Measurements from ENCODE around the gene SPNS1. TPM values are rescaled to one million over a fixed set of nuclear protein-coding genes. Genes with fewer than 3 reads are reported as not detected.

SPNS1 gene
- total and polyA plus RNA-seq, 2 donors = 11.7 to 75.1 TPM

DNA sequence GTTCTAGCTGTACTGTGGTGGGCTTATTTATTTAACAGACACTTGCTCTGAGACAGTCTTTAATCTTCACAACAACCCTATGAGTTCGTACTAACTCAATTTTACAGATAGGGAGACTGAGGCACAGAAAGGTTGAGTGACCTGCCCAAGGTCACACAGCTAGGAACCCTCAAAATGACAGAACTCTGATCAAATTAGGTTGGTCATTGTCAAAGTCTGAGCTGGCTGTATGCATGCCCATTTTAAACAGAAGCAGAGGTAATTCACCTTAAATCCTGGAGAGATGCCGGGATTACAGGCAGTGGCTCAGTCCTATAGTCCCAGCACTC is 35.2 kb downstream of the SPNS1 start:
- Histone ChIP-seq H3K27ac (ENCODE audit: low read depth in 1 of 2, low read length in 1 of 2) (peak overlapping the region; percentile 93), H3K9me3 (ENCODE audit: control insufficient read depth in 2 of 2, insufficient read depth in 1 of 2, low read length in 1 of 2) (peaks cover 0 to 14% of the 10 kb centered on the region in 2 donors), H3K4me1 (ENCODE audit: control insufficient read depth in 2 of 2, insufficient read depth in 2 of 2, low read length in 2 of 2) (peaks cover 45 to 74% of the 10 kb centered on the region in 2 donors), H3K4me3 (ENCODE audit: low read length in 2 of 2) (no peak overlapping the region), H3K36me3 (ENCODE audit: control insufficient read depth in 2 of 2, insufficient read depth in 2 of 2, low read length in 1 of 2) (no peaks in the 10 kb centered on the region), H3K27me3 (ENCODE audit: control insufficient read depth in 2 of 2, insufficient read depth in 1 of 2, low read length in 1 of 2) (no peaks in the 10 kb centered on the region)
- 86% methylated on average over 2 of the region's 2 CpGs for WGBS
- DNase-seq (ENCODE audit: low read depth in 6 of 9, low spot score in 9 of 9) = no peak

DNA sequence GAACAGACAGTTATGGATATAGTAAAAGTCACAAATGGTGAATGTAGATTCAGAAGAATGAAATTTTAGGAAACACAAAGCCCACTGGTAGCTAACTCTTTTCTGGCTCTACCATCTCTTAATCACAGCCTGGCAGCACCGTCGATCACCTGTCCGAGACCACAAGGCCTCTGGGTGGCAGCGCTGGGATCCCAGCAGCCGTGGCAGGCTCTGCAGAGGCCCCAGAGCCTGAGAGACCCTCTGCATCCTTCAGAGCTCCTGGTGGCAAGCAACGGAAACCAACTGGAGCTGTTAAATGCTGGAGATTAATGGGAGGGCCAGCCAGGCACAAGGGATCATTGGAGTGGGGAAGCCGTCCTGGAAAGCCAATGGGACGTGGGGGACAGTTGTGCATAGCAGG is 36.5 kb downstream of the SPNS1 start:
- no peak overlapping the region for H3K4me3 ChIP-seq (ENCODE audit: low read length in 2 of 2)
- H3K9me3 ChIP-seq (ENCODE audit: control insufficient read depth in 2 of 2, insufficient read depth in 1 of 2, low read length in 1 of 2) = peaks cover 0 to 15% of the 10 kb centered on the region in 2 donors
- no peaks in the 10 kb centered on the region for H3K27me3 ChIP-seq (ENCODE audit: control insufficient read depth in 2 of 2, insufficient read depth in 1 of 2, low read length in 1 of 2)
- peak overlapping the region; percentile 69 to 97 for H3K27ac ChIP-seq (ENCODE audit: low read depth in 1 of 2, low read length in 1 of 2)
- no peaks in the 10 kb centered on the region for H3K36me3 ChIP-seq (ENCODE audit: control insufficient read depth in 2 of 2, insufficient read depth in 2 of 2, low read length in 1 of 2)
- peaks cover 45 to 74% of the 10 kb centered on the region in 2 donors for H3K4me1 ChIP-seq (ENCODE audit: control insufficient read depth in 2 of 2, insufficient read depth in 2 of 2, low read length in 2 of 2)
- DNase-seq (ENCODE audit: low read depth in 6 of 9, low spot score in 9 of 9) = peak in 1 of 9 donors; percentile 45
- WGBS = 59% methylated on average over 8 of the region's 8 CpGs

DNA sequence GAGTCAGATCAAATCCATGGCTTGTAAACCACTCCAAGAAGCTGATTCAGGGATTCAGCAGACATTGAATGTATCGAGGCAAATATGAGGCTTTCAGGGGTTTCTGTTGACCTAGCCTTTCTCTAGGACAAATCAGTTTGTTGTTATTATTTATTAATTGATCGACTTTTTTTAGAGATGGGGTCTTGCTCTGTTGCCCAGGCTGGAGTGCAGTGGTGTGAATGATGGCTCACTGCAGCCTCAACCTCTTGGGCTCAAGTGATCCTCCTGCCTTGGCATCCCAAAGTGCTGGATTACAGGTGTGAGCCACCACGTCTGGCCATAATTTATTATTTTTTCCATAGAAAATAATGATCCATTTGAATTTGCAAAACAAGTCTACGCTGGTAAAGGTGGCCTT is 37.3 kb downstream of the SPNS1 start:
- peak overlapping the region; percentile 89 to 97 for H3K27ac ChIP-seq (ENCODE audit: low read depth in 1 of 2, low read length in 1 of 2)
- WGBS = 99% methylated on average over 4 of the region's 4 CpGs
- no peaks in the 10 kb centered on the region for H3K27me3 ChIP-seq (ENCODE audit: control insufficient read depth in 2 of 2, insufficient read depth in 1 of 2, low read length in 1 of 2)
- DNase-seq (ENCODE audit: low read depth in 6 of 9, low spot score in 9 of 9) = no peak
- no peak overlapping the region for H3K4me3 ChIP-seq (ENCODE audit: low read length in 2 of 2)
- H3K4me1 ChIP-seq (ENCODE audit: control insufficient read depth in 2 of 2, insufficient read depth in 2 of 2, low read length in 2 of 2) = peaks cover 45 to 74% of the 10 kb centered on the region in 2 donors
- H3K36me3 ChIP-seq (ENCODE audit: control insufficient read depth in 2 of 2, insufficient read depth in 2 of 2, low read length in 1 of 2) = no peaks in the 10 kb centered on the region
- H3K9me3 ChIP-seq (ENCODE audit: control insufficient read depth in 2 of 2, insufficient read depth in 1 of 2, low read length in 1 of 2) = peaks cover 0 to 15% of the 10 kb centered on the region in 2 donors

- Histone ChIP-seq H3K9me3 (ENCODE audit: control insufficient read depth in 2 of 2, insufficient read depth in 1 of 2, low read length in 1 of 2) (peaks cover 0 to 15% of the 10 kb centered on the region in 2 donors), H3K27ac (ENCODE audit: low read depth in 1 of 2, low read length in 1 of 2) (peak overlapping the region; percentile 90 to 97), H3K36me3 (ENCODE audit: control insufficient read depth in 2 of 2, insufficient read depth in 2 of 2, low read length in 1 of 2) (no peaks in the 10 kb centered on the region), H3K4me3 (ENCODE audit: low read length in 2 of 2) (no peak overlapping the region), H3K4me1 (ENCODE audit: control insufficient read depth in 2 of 2, insufficient read depth in 2 of 2, low read length in 2 of 2) (peaks cover 41 to 68% of the 10 kb centered on the region in 2 donors), H3K27me3 (ENCODE audit: control insufficient read depth in 2 of 2, insufficient read depth in 1 of 2, low read length in 1 of 2) (no peaks in the 10 kb centered on the region)
- DNase-seq (ENCODE audit: low read depth in 6 of 9, low spot score in 9 of 9) = peak in 6 of 9 donors; percentile 59 to 81 (median 62)
- 34% methylated on average over 9 of the region's 9 CpGs for WGBS
These were observed 38.5 kb downstream of the SPNS1 start for GRCh38 chr16:29012913-29013553.

DNA sequence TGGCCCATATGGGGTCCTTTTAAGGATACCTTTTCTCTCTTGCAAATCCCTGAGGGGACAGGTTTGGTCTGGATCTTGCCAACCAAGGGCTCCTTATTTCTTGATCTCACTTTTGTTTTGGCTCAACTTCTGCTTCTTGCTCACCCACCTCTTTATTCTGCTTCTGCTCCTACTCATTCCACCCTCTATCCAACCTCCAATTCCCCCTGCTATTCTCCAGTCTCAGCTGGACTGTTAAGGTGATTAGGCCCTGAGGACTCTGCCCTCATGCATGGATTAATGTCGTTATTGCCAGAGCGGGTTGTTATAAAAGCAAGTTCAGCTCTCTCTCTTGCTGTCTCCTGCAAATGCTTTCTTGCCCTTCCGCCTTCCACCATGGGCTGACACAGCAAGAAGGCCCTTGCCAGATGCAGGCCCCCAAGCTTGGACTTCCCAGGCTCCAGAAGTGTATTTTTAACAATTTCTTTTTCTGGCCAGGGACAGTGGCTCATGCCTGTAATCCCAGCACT is 40.0 kb downstream of the SPNS1 start:
- H3K36me3 ChIP-seq (ENCODE audit: control insufficient read depth in 2 of 2, insufficient read depth in 2 of 2, low read length in 1 of 2) = no peaks in the 10 kb centered on the region
- WGBS = 98% methylated on average over 3 of the region's 3 CpGs
- peak overlapping the region; percentile 49 to 62 for H3K27ac ChIP-seq (ENCODE audit: low read depth in 1 of 2, low read length in 1 of 2)
- DNase-seq (ENCODE audit: low read depth in 6 of 9, low spot score in 9 of 9) = no peak
- H3K4me3 ChIP-seq (ENCODE audit: low read length in 2 of 2) = no peak overlapping the region
- peaks cover 0 to 15% of the 10 kb centered on the region in 2 donors for H3K9me3 ChIP-seq (ENCODE audit: control insufficient read depth in 2 of 2, insufficient read depth in 1 of 2, low read length in 1 of 2)
- H3K27me3 ChIP-seq (ENCODE audit: control insufficient read depth in 2 of 2, insufficient read depth in 1 of 2, low read length in 1 of 2) = no peaks in the 10 kb centered on the region
- H3K4me1 ChIP-seq (ENCODE audit: control insufficient read depth in 2 of 2, insufficient read depth in 2 of 2, low read length in 2 of 2) = peaks cover 28 to 54% of the 10 kb centered on the region in 2 donors

DNA sequence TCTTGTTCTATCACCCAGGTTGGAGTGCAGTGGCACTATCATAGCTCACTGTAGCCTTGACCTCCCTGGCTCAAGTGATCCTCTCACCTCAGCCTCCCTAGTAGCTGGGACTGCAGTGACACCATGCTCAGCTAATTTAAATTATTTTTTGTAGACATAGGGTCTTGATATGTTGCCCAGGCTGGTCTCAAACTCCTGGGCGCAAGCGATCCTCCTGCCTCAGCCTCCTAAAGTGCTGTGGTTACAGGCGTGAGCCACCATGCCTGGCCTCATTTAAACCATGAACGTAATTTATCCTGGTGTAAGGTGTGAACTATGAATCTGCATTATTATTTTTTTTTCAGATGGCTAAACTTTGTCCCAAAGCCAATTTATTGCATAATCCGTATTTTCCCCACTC is 47.6 kb downstream of the SPNS1 start:
- no peak for DNase-seq (ENCODE audit: low read depth in 6 of 9, low spot score in 9 of 9)
- Histone ChIP-seq H3K27me3 (ENCODE audit: control insufficient read depth in 2 of 2, insufficient read depth in 1 of 2, low read length in 1 of 2) (no peaks in the 10 kb centered on the region), H3K27ac (ENCODE audit: low read depth in 1 of 2, low read length in 1 of 2) (peak overlapping the region in 1 of 2 donors; percentile 98), H3K36me3 (ENCODE audit: control insufficient read depth in 2 of 2, insufficient read depth in 2 of 2, low read length in 1 of 2) (no peaks in the 10 kb centered on the region), H3K4me3 (ENCODE audit: low read length in 2 of 2) (no peak overlapping the region), H3K9me3 (ENCODE audit: control insufficient read depth in 2 of 2, insufficient read depth in 1 of 2, low read length in 1 of 2) (peaks cover 0 to 4% of the 10 kb centered on the region in 2 donors), H3K4me1 (ENCODE audit: control insufficient read depth in 2 of 2, insufficient read depth in 2 of 2, low read length in 2 of 2) (peaks cover 30 to 74% of the 10 kb centered on the region in 2 donors)
- WGBS = 95% methylated on average over 5 of the region's 5 CpGs

DNA sequence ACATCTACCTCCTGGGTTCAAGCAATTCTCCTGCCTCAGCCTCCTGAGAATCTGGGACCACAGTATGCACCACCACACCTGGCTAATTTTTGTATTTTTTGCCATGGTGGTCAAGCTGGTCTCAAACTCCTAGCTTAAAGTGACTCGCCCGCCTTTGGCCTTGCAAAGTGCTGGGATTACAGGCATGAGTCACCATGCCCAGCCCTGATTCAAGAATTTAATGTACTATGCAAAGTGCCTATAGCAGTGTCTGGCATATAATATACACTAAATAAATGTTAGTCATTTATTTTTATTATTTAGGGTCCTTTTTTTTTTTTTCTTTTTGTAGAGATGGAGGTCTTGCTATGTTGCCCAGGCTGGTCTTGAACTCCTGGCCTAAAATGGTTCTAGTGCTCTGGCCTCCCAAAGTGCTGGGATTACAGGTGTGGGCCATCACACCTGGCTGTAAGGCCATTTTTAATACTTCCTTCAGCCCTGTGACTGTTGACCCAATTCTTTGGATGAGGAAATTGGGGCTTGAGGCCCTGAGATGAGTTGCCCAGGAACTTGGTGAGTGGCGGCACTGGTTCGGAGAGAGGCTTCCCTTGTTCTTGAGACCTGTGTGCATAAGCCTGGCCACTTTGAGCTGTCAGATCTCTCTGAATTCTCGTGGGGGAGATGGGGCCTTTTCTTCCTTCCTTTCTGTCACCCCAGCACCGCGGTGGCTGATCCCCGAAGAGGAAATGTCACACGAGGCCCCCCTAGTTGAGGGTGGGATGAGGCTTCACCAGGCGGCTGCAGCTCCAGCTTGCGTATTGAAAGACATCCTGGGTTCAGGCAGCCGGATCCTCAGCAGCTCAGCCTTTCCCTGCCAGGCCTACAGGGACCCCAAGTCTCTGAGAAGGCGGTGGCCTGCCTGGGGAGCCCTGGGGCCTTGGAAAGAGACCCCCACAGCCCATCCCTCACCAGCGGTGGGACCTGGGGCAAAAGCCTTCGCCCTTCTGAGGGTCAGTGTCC is 49.0 kb downstream of the SPNS1 start:
- H3K9me3 ChIP-seq (ENCODE audit: control insufficient read depth in 2 of 2, insufficient read depth in 1 of 2, low read length in 1 of 2) = peaks cover 0 to 6% of the 10 kb centered on the region in 2 donors
- peak in 6 of 9 donors; percentile 51 to 83 (median 62) for DNase-seq (ENCODE audit: low read depth in 6 of 9, low spot score in 9 of 9)
- peak overlapping the region; percentile 41 to 48 for H3K4me3 ChIP-seq (ENCODE audit: low read length in 2 of 2)
- H3K27me3 ChIP-seq (ENCODE audit: control insufficient read depth in 2 of 2, insufficient read depth in 1 of 2, low read length in 1 of 2) = no peaks in the 10 kb centered on the region
- no peaks in the 10 kb centered on the region for H3K36me3 ChIP-seq (ENCODE audit: control insufficient read depth in 2 of 2, insufficient read depth in 2 of 2, low read length in 1 of 2)
- WGBS = 32% methylated on average over 15 of the region's 15 CpGs
- peaks cover 38 to 84% of the 10 kb centered on the region in 2 donors for H3K4me1 ChIP-seq (ENCODE audit: control insufficient read depth in 2 of 2, insufficient read depth in 2 of 2, low read length in 2 of 2)
- peak overlapping the region; percentile 98 to 99 for H3K27ac ChIP-seq (ENCODE audit: low read depth in 1 of 2, low read length in 1 of 2)

- WGBS = 8% methylated on average over 5 of the region's 5 CpGs
- Histone ChIP-seq H3K4me1 (ENCODE audit: control insufficient read depth in 2 of 2, insufficient read depth in 2 of 2, low read length in 2 of 2) (peaks cover 45 to 91% of the 10 kb centered on the region in 2 donors), H3K4me3 (ENCODE audit: low read length in 2 of 2) (peak overlapping the region; percentile 41 to 48), H3K27ac (ENCODE audit: low read depth in 1 of 2, low read length in 1 of 2) (peak overlapping the region; percentile 98 to 99), H3K9me3 (ENCODE audit: control insufficient read depth in 2 of 2, insufficient read depth in 1 of 2, low read length in 1 of 2) (peaks cover 0 to 6% of the 10 kb centered on the region in 2 donors), H3K27me3 (ENCODE audit: control insufficient read depth in 2 of 2, insufficient read depth in 1 of 2, low read length in 1 of 2) (no peaks in the 10 kb centered on the region), H3K36me3 (ENCODE audit: control insufficient read depth in 2 of 2, insufficient read depth in 2 of 2, low read length in 1 of 2) (no peaks in the 10 kb centered on the region)
- peak in 6 of 9 donors; percentile 50 to 87 (median 62) for DNase-seq (ENCODE audit: low read depth in 6 of 9, low spot score in 9 of 9)
These were observed 49.7 kb downstream of the SPNS1 start for GRCh38 chr16:29024278-29024677.
